Stimulated activated CD4-positive, alpha-beta T cell treated with anti-CD3 and anti-CD28 coated beads, Interleukin-15, amount 100 ng/mL, for 24 hours (primary cell): Measurements from ENCODE around the gene SMIM26.

Experiments used
- DNase-seq: peaks from one replicate; pipeline ENCODE4 v3.0.0-alpha.2; 2020

Gene SMIM26

DNA sequence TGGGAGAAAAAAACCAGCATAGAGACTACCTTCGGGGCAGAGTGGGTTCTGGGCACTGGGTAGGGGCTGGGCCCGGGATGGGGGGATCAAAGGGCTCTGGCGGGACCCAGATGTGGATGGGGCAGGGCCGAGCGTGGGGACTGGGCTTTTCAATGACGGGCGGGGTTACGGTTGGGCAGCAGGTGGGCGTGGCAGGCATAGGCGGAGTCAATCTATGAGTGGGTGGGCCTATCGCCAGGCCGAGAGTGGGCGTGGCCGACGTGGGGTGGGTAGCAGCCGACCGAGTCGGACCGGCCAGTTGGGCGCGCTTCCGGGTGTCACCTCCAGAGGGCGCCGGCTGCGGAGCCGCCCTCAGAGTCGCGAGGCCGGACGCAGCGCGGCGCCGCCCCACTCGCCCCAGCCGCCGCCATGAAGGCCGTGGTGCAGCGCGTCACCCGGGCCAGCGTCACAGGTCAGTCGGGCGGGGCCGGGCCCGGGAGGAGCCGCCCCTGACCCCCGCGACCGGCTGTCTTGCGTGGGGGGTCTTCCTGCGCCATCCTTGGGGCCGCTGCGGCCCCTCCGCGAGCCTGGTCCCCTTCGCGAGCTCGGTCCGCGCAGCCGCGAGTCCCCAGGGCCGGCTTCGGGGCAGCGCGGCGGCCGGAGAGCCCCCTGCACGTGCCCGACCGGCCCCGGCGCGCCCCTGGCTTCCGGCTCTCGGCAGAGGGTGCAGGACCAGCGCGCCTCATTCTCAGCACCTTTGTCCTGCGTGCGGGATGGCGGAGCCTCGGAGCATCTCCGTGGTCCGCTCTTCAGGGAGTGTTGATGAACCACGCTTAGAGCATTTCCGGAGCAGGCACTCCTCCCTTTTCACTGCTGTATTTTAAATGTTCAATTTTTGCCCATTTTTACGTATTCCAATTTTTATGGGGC lies 20.7 kb downstream of the SMIM26 start, which contains the start of gene DTD1:
DTD1 (plus strand) TSS at position 390 of the 909 bp plus-strand sequence; CDS start at position 409, 19 bp downstream.
- DNase-seq = peak; percentile 95

- no peak for DNase-seq
Measured at GRCh38 chr20:18588574-18588933, 21.3 kb downstream of the SMIM26 start.

DNA sequence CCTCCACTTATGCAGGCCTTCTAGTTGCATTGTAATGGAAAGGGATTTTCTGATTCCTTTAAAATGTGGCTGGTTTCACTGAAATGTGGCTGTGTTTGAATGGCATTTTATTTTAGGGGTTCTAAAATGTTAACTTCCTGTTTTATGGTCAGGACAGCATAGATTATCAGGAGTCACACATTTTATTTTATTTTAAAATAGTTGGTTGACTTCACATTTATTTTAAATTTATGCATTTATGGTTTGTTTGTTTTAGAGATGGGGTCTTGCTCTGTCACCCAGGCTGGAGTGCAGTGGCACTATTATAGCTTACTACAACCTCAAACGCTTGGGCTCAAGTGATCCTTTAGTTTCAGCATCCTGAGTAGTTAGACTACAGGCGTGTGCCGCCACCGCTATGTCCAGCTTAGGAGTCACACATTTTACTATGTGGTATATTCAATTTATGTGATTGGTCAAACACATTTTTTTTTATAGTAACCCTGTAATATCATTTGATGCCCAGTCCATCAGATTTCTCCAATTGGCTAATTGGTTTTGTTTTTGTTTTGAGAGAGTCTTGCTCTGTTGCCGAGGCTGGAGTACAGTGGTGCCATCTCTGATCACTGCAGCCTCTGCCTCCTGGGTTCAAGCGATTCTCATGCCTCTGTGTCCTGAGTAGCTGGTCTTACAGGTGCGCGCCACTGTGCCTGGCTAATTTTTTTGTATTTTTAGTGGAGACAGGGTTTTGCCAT lies 22.9 kb downstream of the SMIM26 start:
- no peak for DNase-seq

DNA sequence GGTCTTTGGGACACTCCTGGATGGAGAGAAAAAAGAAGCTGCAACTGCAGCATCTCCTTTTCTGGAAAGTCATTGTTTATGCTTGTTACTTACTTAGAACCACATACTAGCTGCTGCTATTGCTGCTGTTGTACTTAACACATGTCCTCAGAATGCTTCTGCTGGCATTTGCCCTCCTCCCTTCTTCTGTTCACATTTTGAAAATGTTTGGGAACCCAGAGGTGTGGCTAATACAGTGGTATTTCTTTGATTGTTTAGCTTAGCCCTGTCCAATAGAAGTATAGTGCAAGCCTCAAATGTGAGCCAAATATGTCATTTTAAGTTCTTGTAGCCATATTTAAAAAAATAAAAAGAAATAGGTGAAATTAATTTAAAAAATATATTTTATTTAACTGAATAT lies 29.0 kb downstream of the SMIM26 start:
- no peak for DNase-seq

- DNase-seq = no peak
Measured at GRCh38 chr20:18609741-18610140, 42.5 kb downstream of the SMIM26 start.

DNA sequence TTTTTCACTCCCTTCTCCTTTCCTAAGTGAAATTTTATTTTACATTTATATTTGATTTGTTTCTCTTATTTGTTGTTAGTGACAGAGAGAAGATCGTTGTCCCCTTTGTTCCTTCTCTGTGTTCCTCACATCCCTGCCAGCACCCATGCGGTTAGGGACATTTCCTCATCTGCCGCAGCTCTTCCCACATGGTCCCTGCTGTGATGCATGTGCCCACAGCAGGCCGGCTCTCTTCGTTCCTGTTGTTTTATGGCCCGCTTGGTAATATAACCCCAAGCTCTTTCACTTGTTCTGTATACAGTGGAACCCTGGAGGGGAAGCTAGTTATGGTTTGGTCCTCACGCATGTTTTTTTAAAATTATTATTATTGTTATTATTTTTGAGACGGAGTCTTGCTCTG lies 44.3 kb downstream of the SMIM26 start:
- no peak for DNase-seq

- DNase-seq = no peak
Measured at GRCh38 chr20:18613553-18613952, 46.3 kb downstream of the SMIM26 start.

DNA sequence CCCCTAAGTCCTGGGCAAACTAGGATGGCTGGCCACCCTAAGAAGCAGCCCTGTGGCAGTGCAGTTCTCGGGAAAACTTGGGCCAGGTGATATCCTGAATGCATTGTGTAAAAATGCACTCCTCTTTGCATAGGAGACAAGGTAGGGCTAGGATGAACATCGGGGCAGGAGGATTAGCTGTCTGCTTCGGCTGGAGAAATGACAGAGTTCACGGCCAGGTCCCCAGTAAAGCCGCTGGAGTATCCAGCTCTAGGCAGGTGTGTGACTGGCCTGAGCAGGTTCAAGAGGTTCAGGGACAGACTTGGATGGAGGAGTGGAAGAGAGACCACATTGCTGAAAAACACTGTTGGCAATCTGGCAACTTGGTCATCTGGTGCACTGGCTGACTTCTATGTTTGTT lies 47.0 kb downstream of the SMIM26 start:
- DNase-seq = no peak

DNA sequence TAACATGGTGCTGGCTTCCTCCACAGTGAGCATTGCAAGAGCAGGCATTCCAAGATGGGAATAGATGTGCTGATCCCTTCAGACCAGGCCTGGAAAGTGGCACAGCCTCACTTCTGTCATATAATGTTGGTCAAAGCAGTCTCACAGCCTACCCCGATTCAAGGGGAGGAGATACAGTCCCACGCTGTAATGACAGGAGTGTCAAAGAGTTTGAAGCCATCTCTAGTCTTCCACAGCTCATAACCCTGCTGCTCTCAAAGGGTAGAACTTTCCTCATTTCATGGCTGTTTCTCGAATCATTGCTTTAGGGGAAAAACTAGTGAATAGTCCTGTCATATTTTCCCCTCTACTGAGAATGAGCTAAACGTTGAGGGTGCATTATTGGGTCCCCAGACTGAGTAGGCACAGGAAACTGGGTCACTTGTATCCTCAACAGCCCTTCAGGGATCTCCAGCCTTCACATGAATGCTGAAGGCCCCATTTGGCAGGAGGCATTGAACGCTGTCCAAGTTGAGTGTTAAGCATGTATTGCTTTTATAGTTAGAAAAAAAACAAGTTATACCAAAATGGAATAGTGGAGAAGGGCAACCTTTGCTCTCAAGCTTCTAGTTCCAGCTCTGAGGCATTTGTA lies 47.9 kb downstream of the SMIM26 start:
- DNase-seq = no peak
